Measurements from ENCODE around the gene SREBF2. TPM values are rescaled to one million over a fixed set of nuclear protein-coding genes. Genes with fewer than 3 reads are reported as not detected.
A peak's percentile ranks its signal among the peaks of the same experiment; 100 is the strongest.

SREBF2 gene
- total and polyA plus RNA-seq, 4 donors = 68.1 to 155 (median 75.9) TPM

GRCh38 chr22:41919357-41920224, 86.7 kb downstream of the SREBF2 start:
- Histone ChIP-seq H3K36me3 (ENCODE audit: control insufficient read depth in 4 of 4, insufficient read depth in 4 of 4, low read length in 4 of 4) (no peaks in the 10 kb centered on the region), H3K27me3 (ENCODE audit: control insufficient read depth in 3 of 3, insufficient read depth in 3 of 3, low read length in 2 of 3) (peaks cover 0 to 45% (median 39%) of the 10 kb centered on the region in 3 donors), H3K27ac (ENCODE audit: low read depth in 1 of 2, low read length in 1 of 2) (no peak overlapping the region), H3K9ac (ENCODE audit: insufficient read depth in 1 of 2, low read length in 2 of 2) (no peak overlapping the region), H3K4me1 (ENCODE audit: control insufficient read depth in 5 of 5, insufficient read depth in 5 of 5, low read length in 5 of 5) (peaks cover 0 to 20% (median 7%) of the 10 kb centered on the region in 5 donors), H3K9me3 (ENCODE audit: control insufficient read depth in 4 of 4, insufficient read depth in 3 of 4, low read length in 3 of 4) (no peaks in the 10 kb centered on the region), H3K4me3 (peak overlapping the region; percentile 12)
- 3 to 4% methylated on average over 59 to 62 of the region's 62 CpGs for WGBS, 2 donors
- ATAC-seq (ENCODE audit: insufficient read depth, low FRiP score) (peak; percentile 32), DNase-seq (peak; percentile 58 to 66 (median 65))
- TF ChIP-seq CTCF (IDR thresholded peaks at IDR 0.05; ENCODE audit: control extremely low read depth, extremely low read depth) = no peak

- WGBS, 2 donors = 43 to 51% methylated on average over 20 to 21 of the region's 21 CpGs
- Histone ChIP-seq H3K4me1 (ENCODE audit: control insufficient read depth in 5 of 5, insufficient read depth in 5 of 5, low read length in 5 of 5) (peaks cover 0 to 16% (median 7%) of the 10 kb centered on the region in 5 donors), H3K36me3 (ENCODE audit: control insufficient read depth in 4 of 4, insufficient read depth in 4 of 4, low read length in 4 of 4) (no peaks in the 10 kb centered on the region), H3K4me3 (no peak overlapping the region), H3K27me3 (ENCODE audit: control insufficient read depth in 3 of 3, insufficient read depth in 3 of 3, low read length in 2 of 3) (peaks cover 2 to 47% (median 41%) of the 10 kb centered on the region in 3 donors), H3K9me3 (ENCODE audit: control insufficient read depth in 4 of 4, insufficient read depth in 3 of 4, low read length in 3 of 4) (no peaks in the 10 kb centered on the region), H3K9ac (ENCODE audit: insufficient read depth in 1 of 2, low read length in 2 of 2) (no peak overlapping the region), H3K27ac (ENCODE audit: low read depth in 1 of 2, low read length in 1 of 2) (no peak overlapping the region)
- DNase-seq = no peak
- no peak for ATAC-seq (ENCODE audit: insufficient read depth, low FRiP score)
- TF ChIP-seq CTCF (IDR thresholded peaks at IDR 0.05; ENCODE audit: control extremely low read depth, extremely low read depth) = no peak
These were observed 87.5 kb downstream of the SREBF2 start for GRCh38 chr22:41920271-41920976.

GRCh38 chr22:41922328-41922727, 89.4 kb downstream of the SREBF2 start:
- H3K4me1 ChIP-seq (ENCODE audit: control insufficient read depth in 5 of 5, insufficient read depth in 5 of 5, low read length in 5 of 5) = peaks cover 0 to 16% (median 7%) of the 10 kb centered on the region in 5 donors
- no peak overlapping the region for H3K9ac ChIP-seq (ENCODE audit: insufficient read depth in 1 of 2, low read length in 2 of 2)
- no peak overlapping the region for H3K4me3 ChIP-seq
- H3K27ac ChIP-seq (ENCODE audit: low read depth in 1 of 2, low read length in 1 of 2) = no peak overlapping the region
- DNase-seq (no peak), ATAC-seq (ENCODE audit: insufficient read depth, low FRiP score) (no peak)
- no peaks in the 10 kb centered on the region for H3K9me3 ChIP-seq (ENCODE audit: control insufficient read depth in 4 of 4, insufficient read depth in 3 of 4, low read length in 3 of 4)
- no peak for TF ChIP-seq CTCF (IDR thresholded peaks at IDR 0.05; ENCODE audit: control extremely low read depth, extremely low read depth)
- WGBS, 2 donors = 81 to 90% methylated on average over 5 of the region's 5 CpGs
- no peaks in the 10 kb centered on the region for H3K36me3 ChIP-seq (ENCODE audit: control insufficient read depth in 4 of 4, insufficient read depth in 4 of 4, low read length in 4 of 4)
- H3K27me3 ChIP-seq (ENCODE audit: control insufficient read depth in 3 of 3, insufficient read depth in 3 of 3, low read length in 2 of 3) = peaks cover 5 to 36% (median 32%) of the 10 kb centered on the region in 3 donors
